GM12878 (cell line): Measurements from ENCODE around the gene AP2S1.

Experiments used
- CBFB ChIP-seq: IDR thresholded peaks from 2 replicates; pipeline ENCODE4 v1.6.1; 2016; ENCODE audit warnings: antibody characterized with exemption, low read depth
- EP300 ChIP-seq, 2 experiments: fragments of 150-350 bp in 1 of 2; IDR thresholded peaks; 2 replicates each; pipeline ENCODE4 v1.6.1; 2011 to 2012; ENCODE audit warnings: low read depth in 2 of 2, low read length in 2 of 2, borderline replicate concordance in 1 of 2, improper control_type of control experiment in 1 of 2, inconsistent platforms in 1 of 2; ENCODE audit not compliant: control insufficient read depth in 1 of 2
- HDAC6 ChIP-seq: fragments of 200-600 bp; sonication (generic); IDR thresholded peaks from one replicate; pipeline ENCODE4 v1.8.0; 2017; ENCODE audit warnings: antibody characterized with exemption; ENCODE audit not compliant: unreplicated experiment
- POLR2A ChIP-seq: IDR thresholded peaks from 2 replicates; pipeline ENCODE4 v1.6.1; 2011; ENCODE audit warnings: low read depth, mild to moderate bottlenecking, low read length
- RB1 ChIP-seq: fragments of 450-650 bp; formaldehyde crosslinking; IDR thresholded peaks from 2 replicates; pipeline ENCODE4 v1.6.1; 2017; ENCODE audit warnings: mild to moderate bottlenecking, borderline replicate concordance
- SIN3A ChIP-seq: IDR thresholded peaks from 2 replicates; pipeline ENCODE4 v1.6.1; 2012; ENCODE audit warnings: low read depth, low read length, improper control_type of control experiment
- SREBF2 ChIP-seq: IDR thresholded peaks from 2 replicates; pipeline ENCODE4 v1.6.1; 2012; ENCODE audit warnings: mild to moderate bottlenecking, low read length
- TF ChIP-seq, protein P1 (sequence below): IDR thresholded peaks from 2 replicates; pipeline ENCODE4 v1.6.1; 2012; ENCODE audit warnings: low read depth, low read length, improper control_type of control experiment
- TF ChIP-seq, protein P2 (sequence below), 3 experiments: IDR thresholded peaks in 2 of 3; conservative IDR thresholded peaks in 1 of 3; 2 replicates each; pipeline ENCODE4 v1.5.1; 2011; ENCODE audit warnings: low read depth in 3 of 3, low read length in 3 of 3, mild to moderate bottlenecking in 3 of 3, control low read depth in 2 of 3, moderate library complexity in 2 of 3, inconsistent platforms in 1 of 3, mixed read lengths in 1 of 3; ENCODE audit not compliant: control insufficient read depth in 2 of 3, insufficient read depth in 1 of 3; ENCODE audit errors: extremely low read depth in 1 of 3

DNA sequence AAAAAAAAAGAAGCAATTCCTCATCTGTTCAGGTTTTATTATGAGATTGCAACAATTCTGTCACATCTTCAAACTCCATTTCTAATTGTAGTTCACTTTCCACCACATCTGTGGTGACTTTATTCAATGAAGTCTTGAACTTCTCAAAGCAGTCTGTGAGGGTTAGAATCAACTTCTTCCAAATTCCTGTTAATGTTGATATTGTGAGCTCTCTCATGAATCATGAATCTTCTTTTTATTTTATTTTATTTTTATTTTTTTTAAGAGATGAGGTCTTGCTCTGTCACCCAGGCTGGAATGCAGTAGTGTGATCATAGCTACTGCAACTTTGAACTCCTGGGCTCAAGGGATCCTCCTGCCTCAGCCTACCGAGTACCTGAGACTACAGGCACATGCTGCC, 29.8 kb upstream of the AP2S1 start:
- TF ChIP-seq CBFB (no peak), EP300 (IDR thresholded peaks at IDR 0.05; ENCODE audit: borderline replicate concordance in 1 of 2, control insufficient read depth in 1 of 2, low read depth in 2 of 2, low read length in 2 of 2) (no peak), SREBF2 (no peak), POLR2A (no peak), HDAC6 (no peak), RB1 (no peak), SIN3A (no peak)
- TF ChIP-seq, protein P1, sequence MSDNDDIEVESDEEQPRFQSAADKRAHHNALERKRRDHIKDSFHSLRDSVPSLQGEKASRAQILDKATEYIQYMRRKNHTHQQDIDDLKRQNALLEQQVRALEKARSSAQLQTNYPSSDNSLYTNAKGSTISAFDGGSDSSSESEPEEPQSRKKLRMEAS = no peak
- TF ChIP-seq, protein P2, sequence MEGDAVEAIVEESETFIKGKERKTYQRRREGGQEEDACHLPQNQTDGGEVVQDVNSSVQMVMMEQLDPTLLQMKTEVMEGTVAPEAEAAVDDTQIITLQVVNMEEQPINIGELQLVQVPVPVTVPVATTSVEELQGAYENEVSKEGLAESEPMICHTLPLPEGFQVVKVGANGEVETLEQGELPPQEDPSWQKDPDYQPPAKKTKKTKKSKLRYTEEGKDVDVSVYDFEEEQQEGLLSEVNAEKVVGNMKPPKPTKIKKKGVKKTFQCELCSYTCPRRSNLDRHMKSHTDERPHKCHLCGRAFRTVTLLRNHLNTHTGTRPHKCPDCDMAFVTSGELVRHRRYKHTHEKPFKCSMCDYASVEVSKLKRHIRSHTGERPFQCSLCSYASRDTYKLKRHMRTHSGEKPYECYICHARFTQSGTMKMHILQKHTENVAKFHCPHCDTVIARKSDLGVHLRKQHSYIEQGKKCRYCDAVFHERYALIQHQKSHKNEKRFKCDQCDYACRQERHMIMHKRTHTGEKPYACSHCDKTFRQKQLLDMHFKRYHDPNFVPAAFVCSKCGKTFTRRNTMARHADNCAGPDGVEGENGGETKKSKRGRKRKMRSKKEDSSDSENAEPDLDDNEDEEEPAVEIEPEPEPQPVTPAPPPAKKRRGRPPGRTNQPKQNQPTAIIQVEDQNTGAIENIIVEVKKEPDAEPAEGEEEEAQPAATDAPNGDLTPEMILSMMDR (IDR thresholded peaks at IDR 0.05 in 2 of 3, conservative IDR thresholded peaks at IDR 0.05 in 1 of 3; ENCODE audit: control insufficient read depth in 2 of 3, extremely low read depth in 1 of 3, insufficient read depth in 1 of 3, low read depth in 3 of 3, low read length in 3 of 3) = no peak
